ENCODE measurements around the gene TP53I13.

DNA sequence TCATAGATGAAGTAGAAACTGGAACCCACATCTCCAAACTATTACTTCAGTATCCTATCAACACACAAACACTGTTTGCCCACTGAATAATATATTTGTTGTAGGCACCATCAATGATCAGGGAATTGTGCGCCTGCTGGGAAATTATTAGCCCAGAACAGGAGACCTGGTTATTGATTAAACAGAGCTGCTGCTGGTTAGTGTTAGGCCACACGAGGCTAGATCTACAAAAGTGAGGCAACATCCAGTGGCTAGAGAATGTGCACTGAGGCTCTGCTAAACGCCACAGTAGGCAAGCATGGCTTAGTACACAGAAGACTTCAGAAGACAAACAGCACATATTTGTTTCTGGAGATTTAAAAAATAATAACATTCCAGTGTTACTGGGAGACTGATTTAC, 12.7 kb upstream of the TP53I13 start:
- TF ChIP-seq GATA2 (IDR thresholded peaks at IDR 0.05; ENCODE audit: low read depth, low read length) (no peak), GATA3 (IDR thresholded peaks at IDR 0.05; ENCODE audit: low read depth, low read length) (no peak)
